Naive B cell (primary cell): ENCODE data around the gene AHI1. TPM values are rescaled to one million over a fixed set of nuclear protein-coding genes. Genes with fewer than 3 reads are reported as not detected.

ENCODE experiments used
- ATAC-seq, 2 donors: fragments of 150-1000 bp; cut with Tn5 transposase; 2 replicates each; pipeline ENCODE4 v1.10.0; 2021; ENCODE audit warnings: low read depth in 2 of 2, mild to moderate bottlenecking in 2 of 2, moderate library complexity in 2 of 2
- DNase-seq: peaks from one replicate; pipeline ENCODE4 v3.0.0; 2022
- H3K27ac Mint-ChIP-seq, 6 donors: one replicate each; pipeline ENCODE4 v1.8.0; 2020 to 2022; ENCODE audit warnings: mild to moderate bottlenecking in 6 of 6, mixed read lengths in 6 of 6, moderate library complexity in 5 of 6, inconsistent platforms in 2 of 6
- H3K27me3 Mint-ChIP-seq, 3 donors: one replicate each; pipeline ENCODE4 v1.8.0; 2021 to 2022; ENCODE audit warnings: mixed read lengths in 3 of 3, mild to moderate bottlenecking in 1 of 3
- H3K36me3 Mint-ChIP-seq, 2 donors: one replicate each; pipeline ENCODE4 v1.8.0; 2020 to 2022; ENCODE audit warnings: mixed read lengths in 2 of 2, inconsistent platforms in 1 of 2, mild to moderate bottlenecking in 1 of 2
- H3K4me1 Mint-ChIP-seq, 3 donors: one replicate each; pipeline ENCODE4 v1.8.0; 2020 to 2022; ENCODE audit warnings: mixed read lengths in 3 of 3, inconsistent platforms in 1 of 3, mild to moderate bottlenecking in 1 of 3, moderate library complexity in 1 of 3
- H3K4me3 Mint-ChIP-seq, 8 donors: one replicate each; pipeline ENCODE4 v1.8.0; 2020 to 2022; ENCODE audit warnings: mild to moderate bottlenecking in 8 of 8, mixed read lengths in 8 of 8, moderate library complexity in 8 of 8, inconsistent platforms in 2 of 8
- H3K9me3 Mint-ChIP-seq, 7 donors: one replicate each; pipeline ENCODE4 v1.8.0; 2020 to 2022; ENCODE audit warnings: mixed read lengths in 7 of 7, mild to moderate bottlenecking in 5 of 7, inconsistent platforms in 2 of 7, moderate library complexity in 1 of 7
- polyA plus RNA-seq, 6 donors: library from polyadenylated mRNA; unstranded; fragments of 300-500 nt; fragmentation: Illumina TruSeq; gene quantifications; one replicate each; pipeline ENCODE4 v1.2.3, GENCODE V29; 2021; ENCODE audit warnings: low read depth in 6 of 6

Gene AHI1
- polyA plus RNA-seq, 6 donors from 2014 or later = 2.5 to 7.8 (median 6.1) TPM; not detected in 1

- Mint-ChIP-seq H3K4me3 (peak overlapping the region in 3 of 8 donors; percentile 22 to 60 (median 29)), H3K27me3 (no peaks in the 10 kb centered on the region), H3K9me3 (no peaks in the 10 kb centered on the region), H3K36me3 (no peaks in the 10 kb centered on the region), H3K4me1 (peaks cover 15 to 22% (median 17%) of the 10 kb centered on the region in 3 donors), H3K27ac (peak overlapping the region in 4 of 6 donors; percentile 2 to 85 (median 9))
- ATAC-seq = peak; percentile 71 to 87
- peak; percentile 22 for DNase-seq
Observed at GRCh38 chr6:135280375-135281136, 217.0 kb downstream of the AHI1 start.

DNA sequence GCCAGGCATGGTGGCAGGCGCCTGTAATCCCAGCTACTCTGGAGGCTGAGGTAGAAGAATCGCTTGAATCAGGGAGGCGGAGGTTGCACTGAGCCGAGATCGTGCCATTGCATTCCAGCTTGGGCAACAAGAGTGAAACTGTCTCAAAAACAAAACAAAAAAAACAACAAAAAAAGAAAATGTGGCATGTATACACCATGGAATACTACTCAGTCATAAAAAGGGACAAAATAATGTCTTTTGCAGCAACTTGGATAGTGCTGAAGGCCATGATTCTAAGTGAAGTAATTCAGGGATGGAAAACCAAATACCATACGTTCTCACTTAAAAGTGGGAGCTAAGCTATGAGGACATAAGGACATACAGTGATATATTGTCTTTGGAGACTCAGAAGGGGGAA, 220.1 kb downstream of the AHI1 start:
- no peaks in the 10 kb centered on the region for H3K27me3 Mint-ChIP-seq
- no peak overlapping the region for H3K4me3 Mint-ChIP-seq
- no peak overlapping the region for H3K27ac Mint-ChIP-seq
- DNase-seq = no peak
- no peak for ATAC-seq
- no peaks in the 10 kb centered on the region for H3K36me3 Mint-ChIP-seq
- no peaks in the 10 kb centered on the region for H3K9me3 Mint-ChIP-seq
- H3K4me1 Mint-ChIP-seq = peaks cover 19 to 27% (median 21%) of the 10 kb centered on the region in 3 donors

DNA sequence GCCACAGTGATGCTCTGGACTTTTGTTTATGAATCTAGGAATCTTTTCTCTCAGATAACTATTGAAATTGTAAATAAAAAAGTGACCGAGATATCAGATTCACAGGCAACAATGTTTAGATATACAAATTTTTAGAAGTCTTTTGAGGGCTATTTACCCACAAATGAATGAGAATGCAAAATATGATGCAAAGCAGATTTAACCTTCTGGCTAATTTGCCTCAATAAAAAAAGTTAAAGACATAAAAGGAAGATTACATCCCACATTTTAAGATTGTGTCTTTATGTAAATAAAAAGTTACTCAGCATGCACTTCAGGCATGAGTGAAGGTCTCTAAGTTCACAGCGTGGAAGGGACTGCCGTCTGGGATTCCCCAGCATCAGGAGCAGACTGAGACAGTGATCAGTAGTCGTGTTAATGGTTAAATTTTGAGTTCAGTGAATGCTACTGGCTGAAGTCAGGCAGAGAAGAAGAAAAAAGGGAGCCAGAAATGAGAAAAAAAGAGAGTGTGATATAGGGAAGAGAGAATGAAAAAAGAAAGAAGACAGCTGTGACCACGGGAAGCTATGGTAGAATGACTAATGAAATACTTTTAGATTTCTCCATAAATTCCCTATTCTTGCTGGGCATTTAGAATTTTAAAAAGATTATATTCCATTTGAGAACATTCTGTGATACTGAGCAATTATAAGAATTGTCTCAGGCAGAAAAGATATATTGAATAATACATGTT, 222.8 kb downstream of the AHI1 start:
- no peaks in the 10 kb centered on the region for H3K9me3 Mint-ChIP-seq
- peaks cover 4 to 11% (median 7%) of the 10 kb centered on the region in 3 donors for H3K4me1 Mint-ChIP-seq
- ATAC-seq = peak; percentile 23 to 60
- peak overlapping the region in 2 of 8 donors; percentile 10 to 82 for H3K4me3 Mint-ChIP-seq
- H3K27me3 Mint-ChIP-seq = no peaks in the 10 kb centered on the region
- H3K36me3 Mint-ChIP-seq = no peaks in the 10 kb centered on the region
- peak overlapping the region in 1 of 6 donors; percentile 11 for H3K27ac Mint-ChIP-seq
- no peak for DNase-seq

DNA sequence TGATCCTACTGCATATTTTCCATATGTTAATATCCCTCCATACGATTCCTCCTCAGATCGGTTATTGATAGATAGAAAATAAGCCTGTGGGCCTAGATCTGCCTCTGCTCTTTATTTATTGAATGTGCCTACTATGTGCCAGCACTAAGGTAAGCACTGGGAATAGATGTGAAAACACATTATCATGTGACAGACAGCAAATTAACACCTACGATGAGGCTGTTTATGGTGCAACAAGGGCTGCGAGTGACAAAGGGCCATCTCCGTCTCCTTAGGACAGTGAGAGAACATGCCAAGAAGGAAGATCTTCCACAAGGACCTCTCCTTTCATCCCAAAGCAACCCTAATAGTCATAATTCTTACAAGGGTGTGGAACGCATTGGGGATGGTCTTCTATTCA, 225.9 kb downstream of the AHI1 start:
- DNase-seq = no peak
- ATAC-seq = no peak
- no peaks in the 10 kb centered on the region for H3K9me3 Mint-ChIP-seq
- H3K4me3 Mint-ChIP-seq = no peak overlapping the region
- H3K36me3 Mint-ChIP-seq = no peaks in the 10 kb centered on the region
- no peaks in the 10 kb centered on the region for H3K27me3 Mint-ChIP-seq
- H3K27ac Mint-ChIP-seq = no peak overlapping the region
- H3K4me1 Mint-ChIP-seq = peaks cover 7 to 19% (median 13%) of the 10 kb centered on the region in 3 donors

DNA sequence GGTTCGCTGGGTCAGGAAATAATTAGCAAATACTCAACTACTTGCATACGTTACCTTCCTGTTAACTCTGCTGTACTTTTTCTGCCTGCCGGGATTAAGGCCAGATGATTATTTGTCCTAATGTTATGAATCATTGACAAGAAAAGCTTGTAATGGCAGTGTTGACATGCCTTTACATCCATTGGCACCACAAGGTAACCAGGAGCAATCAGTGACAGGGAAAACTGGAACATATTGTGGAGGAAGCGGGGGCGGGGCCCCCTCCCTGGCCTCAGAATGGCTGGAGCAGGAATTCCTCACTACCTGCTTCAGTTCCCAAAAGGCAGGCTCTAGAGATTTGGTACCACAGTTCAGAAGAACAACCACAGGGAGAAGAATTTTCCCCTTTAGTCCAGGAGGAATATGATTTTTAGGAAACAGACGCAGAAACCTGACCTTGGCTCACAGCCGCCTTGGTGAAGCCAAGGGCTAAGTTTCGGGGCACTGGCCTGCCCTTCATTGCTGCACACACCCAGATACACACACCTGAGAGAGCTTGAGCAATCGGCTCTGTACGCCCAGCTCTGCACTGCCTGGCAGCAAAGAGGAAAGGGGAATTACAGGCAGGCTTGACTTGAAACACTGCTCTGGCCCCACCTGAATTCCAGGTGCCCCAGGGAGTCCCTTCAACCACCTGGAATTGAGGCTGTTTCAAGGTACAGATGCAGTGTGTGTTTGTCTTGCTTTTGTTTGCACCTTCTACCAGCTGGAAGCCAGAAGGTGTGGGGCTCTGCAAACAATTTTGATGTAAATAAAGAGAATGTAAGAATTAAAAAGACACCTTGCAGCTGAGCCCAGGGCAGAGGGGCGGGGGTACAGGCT, 226.6 kb downstream of the AHI1 start:
- no peaks in the 10 kb centered on the region for H3K27me3 Mint-ChIP-seq
- H3K27ac Mint-ChIP-seq = peak overlapping the region in 1 of 6 donors; percentile 30
- H3K36me3 Mint-ChIP-seq = peaks cover 0 to 5% of the 10 kb centered on the region in 2 donors
- H3K4me3 Mint-ChIP-seq = no peak overlapping the region
- DNase-seq (no peak), ATAC-seq (no peak)
- peaks cover 10 to 22% (median 16%) of the 10 kb centered on the region in 3 donors for H3K4me1 Mint-ChIP-seq
- no peaks in the 10 kb centered on the region for H3K9me3 Mint-ChIP-seq

- no peak overlapping the region for H3K27ac Mint-ChIP-seq
- no peaks in the 10 kb centered on the region for H3K9me3 Mint-ChIP-seq
- ATAC-seq (no peak), DNase-seq (no peak)
- H3K4me1 Mint-ChIP-seq = peaks cover 9 to 17% (median 12%) of the 10 kb centered on the region in 3 donors
- H3K4me3 Mint-ChIP-seq = no peak overlapping the region
- H3K27me3 Mint-ChIP-seq = no peaks in the 10 kb centered on the region
- H3K36me3 Mint-ChIP-seq = peaks cover 0 to 8% of the 10 kb centered on the region in 2 donors
Observed at GRCh38 chr6:135269481-135269891, 228.1 kb downstream of the AHI1 start.

DNA sequence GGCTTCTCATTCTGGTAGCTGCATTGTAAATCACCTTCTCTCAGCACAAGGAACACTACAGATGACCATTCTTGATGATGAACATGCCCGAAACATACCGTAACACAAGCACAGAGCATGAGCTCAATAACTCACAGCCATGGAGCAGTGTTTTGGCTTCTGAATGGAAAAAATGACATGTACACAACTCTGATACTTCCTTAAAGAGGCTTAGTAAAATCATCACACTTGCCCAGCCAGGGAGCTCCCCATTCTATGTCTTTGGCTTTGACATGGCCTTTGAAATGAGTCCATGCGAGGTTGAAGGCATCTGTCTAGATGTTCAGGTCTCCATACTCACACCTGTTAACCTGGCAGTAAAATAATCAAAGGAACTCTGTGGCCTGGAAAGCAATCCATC, 228.8 kb downstream of the AHI1 start:
- Mint-ChIP-seq H3K27ac (no peak overlapping the region), H3K27me3 (no peaks in the 10 kb centered on the region), H3K36me3 (peaks cover 0 to 8% of the 10 kb centered on the region in 2 donors), H3K4me1 (peaks cover 9 to 17% (median 12%) of the 10 kb centered on the region in 3 donors), H3K9me3 (no peaks in the 10 kb centered on the region), H3K4me3 (peak overlapping the region in 1 of 8 donors; percentile 22)
- no peak for DNase-seq
- ATAC-seq = no peak

DNA sequence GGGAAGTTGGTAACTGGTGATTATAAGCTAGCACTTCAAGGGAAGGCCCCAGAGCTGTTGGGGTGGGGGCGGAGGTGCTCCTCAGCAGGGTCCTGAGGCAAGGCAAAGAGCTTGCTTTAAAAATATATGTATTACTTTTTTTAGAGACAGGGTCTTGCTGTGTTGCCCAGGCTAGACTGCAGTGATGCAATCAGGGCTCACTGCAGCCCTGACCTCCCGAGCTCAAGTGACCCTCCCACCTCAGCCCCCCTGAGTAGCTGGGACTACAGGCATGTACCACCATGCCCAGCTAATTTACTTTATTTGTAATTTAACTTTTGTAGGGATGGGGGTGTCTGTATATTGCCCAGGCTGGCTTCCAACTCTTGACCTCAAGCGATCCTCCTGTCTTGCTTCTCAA, 229.3 kb downstream of the AHI1 start:
- Mint-ChIP-seq H3K4me3 (no peak overlapping the region), H3K27me3 (peaks cover 0 to under 1% (median 0%) of the 10 kb centered on the region in 3 donors)

GRCh38 chr6:135267085-135267484, 230.5 kb downstream of the AHI1 start:
- H3K9me3 Mint-ChIP-seq = no peaks in the 10 kb centered on the region
- peaks cover 9 to 17% (median 12%) of the 10 kb centered on the region in 3 donors for H3K4me1 Mint-ChIP-seq
- H3K27ac Mint-ChIP-seq = no peak overlapping the region
- peak overlapping the region in 3 of 8 donors; percentile 4 to 58 (median 13) for H3K4me3 Mint-ChIP-seq
- H3K27me3 Mint-ChIP-seq = peaks cover 0 to 7% (median 2%) of the 10 kb centered on the region in 3 donors
- DNase-seq = no peak
- H3K36me3 Mint-ChIP-seq = peaks cover 0 to 8% of the 10 kb centered on the region in 2 donors
- ATAC-seq = no peak

More for the DNA sequence above, 229.3 kb downstream of the AHI1 start:
- DNase-seq (no peak), ATAC-seq (no peak)
- no peak overlapping the region for H3K27ac Mint-ChIP-seq
- no peaks in the 10 kb centered on the region for H3K9me3 Mint-ChIP-seq
- H3K36me3 Mint-ChIP-seq = peaks cover 0 to 8% of the 10 kb centered on the region in 2 donors
- peaks cover 9 to 17% (median 12%) of the 10 kb centered on the region in 3 donors for H3K4me1 Mint-ChIP-seq

- Mint-ChIP-seq H3K9me3 (no peaks in the 10 kb centered on the region), H3K27me3 (peaks cover 0 to 7% (median 3%) of the 10 kb centered on the region in 3 donors), H3K4me1 (peaks cover 9 to 17% (median 12%) of the 10 kb centered on the region in 3 donors), H3K36me3 (peaks cover 0 to 8% of the 10 kb centered on the region in 2 donors), H3K27ac (no peak overlapping the region), H3K4me3 (peak overlapping the region in 3 of 8 donors; percentile 4 to 58 (median 36))
- ATAC-seq = peak in 1 of 2 donors; percentile 44
- DNase-seq = no peak
Observed at GRCh38 chr6:135266675-135267074, 230.9 kb downstream of the AHI1 start.

- Mint-ChIP-seq H3K9me3 (no peaks in the 10 kb centered on the region), H3K27me3 (peaks cover 0 to 7% (median 3%) of the 10 kb centered on the region in 3 donors), H3K36me3 (peaks cover 0 to 8% of the 10 kb centered on the region in 2 donors), H3K27ac (peak overlapping the region in 1 of 6 donors; percentile 75), H3K4me3 (peak overlapping the region in 2 of 8 donors; percentile 11 to 21), H3K4me1 (peaks cover 9 to 11% (median 9%) of the 10 kb centered on the region in 3 donors)
- DNase-seq = no peak
- ATAC-seq = no peak
Observed at GRCh38 chr6:135265278-135265677, 232.3 kb downstream of the AHI1 start.

DNA sequence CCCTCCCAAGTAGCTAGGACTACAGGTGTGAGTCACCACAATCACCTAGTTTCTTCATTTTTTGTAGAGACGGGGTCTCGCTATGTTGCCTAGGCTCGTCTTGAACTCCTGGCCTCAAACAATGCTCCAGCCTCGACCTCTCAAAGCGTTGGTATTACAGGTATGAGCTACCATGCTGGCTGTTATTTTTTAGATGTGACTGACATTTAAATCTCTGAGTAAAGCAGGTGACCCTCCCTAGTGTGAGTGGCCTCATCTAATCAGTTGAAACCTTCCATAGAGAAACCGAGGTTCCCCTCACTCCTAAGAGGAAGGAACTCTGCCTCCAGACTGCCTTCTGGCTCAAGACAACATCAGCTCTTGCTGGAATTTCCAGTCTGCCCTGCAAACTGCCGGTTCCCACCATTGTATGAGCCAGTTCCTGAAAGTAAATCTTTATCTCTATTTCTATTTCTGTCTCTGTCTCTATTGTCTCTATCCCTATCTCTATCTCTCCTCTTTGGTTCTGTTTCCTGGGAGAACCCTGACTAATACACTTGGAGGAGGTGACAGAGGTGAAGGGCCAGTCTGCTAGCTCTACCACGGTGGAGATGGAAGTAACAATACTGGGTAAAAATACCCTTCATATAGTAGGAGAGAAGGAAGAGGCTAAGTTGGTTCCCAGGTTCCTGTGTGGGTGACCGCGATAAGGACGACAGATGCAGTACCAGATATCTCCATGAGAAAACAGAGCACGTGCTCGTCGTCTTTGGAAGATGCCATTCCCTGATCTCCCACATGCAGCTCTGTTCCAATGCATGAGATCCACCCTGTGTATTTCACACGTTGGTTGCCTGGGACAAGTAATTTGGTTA, 235.4 kb downstream of the AHI1 start:
- no peaks in the 10 kb centered on the region for H3K9me3 Mint-ChIP-seq
- H3K4me3 Mint-ChIP-seq = no peak overlapping the region
- peaks cover 7 to 11% (median 7%) of the 10 kb centered on the region in 3 donors for H3K27me3 Mint-ChIP-seq
- DNase-seq (no peak), ATAC-seq (no peak)
- peaks cover 0 to 8% of the 10 kb centered on the region in 2 donors for H3K36me3 Mint-ChIP-seq
- no peak overlapping the region for H3K27ac Mint-ChIP-seq
- H3K4me1 Mint-ChIP-seq = peaks cover 7 to 9% (median 8%) of the 10 kb centered on the region in 3 donors
